ENCODE measurements around the gene CHRNA1.
"Not testable (repeated sequence)": the region's sequence is repeated elsewhere in the genome, so short reads cannot be mapped to it uniquely, and the experiment has no call there.

Gene CHRNA1

GRCh38 chr2:174711206-174711605 is 53.1 kb downstream of the CHRNA1 start:
- DNase-seq, result no peak

DNA sequence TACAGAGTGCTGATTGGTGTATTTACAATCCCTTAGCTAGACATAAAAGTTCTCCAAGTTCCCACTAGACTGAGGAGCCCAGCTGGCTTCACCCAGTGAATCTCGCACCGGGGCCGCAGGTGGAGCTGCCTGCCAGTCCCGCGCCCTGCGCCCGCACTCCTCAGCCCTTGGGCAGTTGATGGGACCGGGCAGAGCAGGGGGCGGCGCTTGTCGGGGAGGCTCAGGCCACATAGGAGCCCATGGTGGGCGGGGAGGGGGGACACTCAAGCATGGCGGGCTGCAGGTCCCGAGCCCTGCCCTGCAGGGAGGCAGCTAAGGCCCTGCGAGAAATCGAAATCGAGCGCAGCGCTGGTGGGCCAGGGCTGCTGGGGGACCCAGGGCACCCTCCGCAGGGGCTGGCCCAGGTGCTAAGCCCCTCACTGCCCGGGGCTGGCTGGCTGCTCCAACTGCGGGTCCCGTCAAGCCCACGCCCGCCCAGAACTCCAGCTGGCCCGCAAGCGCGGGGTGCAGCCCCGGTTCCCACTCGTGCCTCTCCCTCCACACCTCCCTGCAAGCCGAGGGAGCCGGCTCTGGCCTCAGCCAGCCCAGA is 54.8 kb downstream of the CHRNA1 start:
- DNase-seq, result not testable (repeated sequence)

DNA sequence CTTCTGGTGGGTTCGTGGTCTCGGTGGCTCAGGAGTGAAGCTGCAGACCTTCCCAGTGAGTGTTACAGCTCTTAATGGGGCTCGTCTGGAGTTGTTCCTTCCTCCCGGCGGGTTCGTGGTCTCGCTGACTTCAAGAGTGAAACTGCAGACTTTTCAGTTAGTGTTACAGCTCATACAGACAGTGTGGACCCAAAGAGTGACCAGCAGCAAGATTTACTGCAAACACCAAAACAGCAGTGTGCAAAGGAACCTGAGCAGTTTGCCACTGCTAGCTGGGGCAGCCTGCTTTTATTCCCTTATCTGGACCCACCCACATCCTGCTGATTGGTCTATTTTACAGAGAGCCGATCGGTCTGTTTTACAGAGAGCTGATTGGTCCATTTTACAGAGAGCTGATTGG is 55.6 kb downstream of the CHRNA1 start:
- no peak for DNase-seq

GRCh38 chr2:174705321-174705720 is 59.0 kb downstream of the CHRNA1 start:
- no peak for DNase-seq

- no peak for DNase-seq
These were observed 59.6 kb downstream of the CHRNA1 start for GRCh38 chr2:174704642-174705041.

GRCh38 chr2:174704061-174704460 is 60.2 kb downstream of the CHRNA1 start:
- no peak for DNase-seq

DNA sequence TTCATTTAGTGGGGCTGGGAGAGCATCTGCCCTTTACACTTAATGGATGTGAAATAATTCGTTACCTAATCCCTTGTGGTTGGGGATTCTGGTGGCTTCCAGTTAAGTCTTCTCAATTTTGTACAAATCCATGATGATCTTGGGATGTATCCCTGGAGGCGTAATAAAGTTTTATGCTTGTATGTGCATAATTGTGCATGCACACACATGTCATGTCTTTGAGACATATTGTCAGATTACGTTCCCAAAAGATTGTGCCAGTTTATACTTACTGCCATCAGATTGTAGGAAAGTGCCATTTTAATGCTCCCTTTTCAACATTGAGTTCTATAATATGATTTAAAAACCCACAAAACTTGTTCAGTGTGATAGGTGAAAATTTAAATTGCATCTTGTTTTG is 60.8 kb downstream of the CHRNA1 start:
- no peak for DNase-seq

DNA sequence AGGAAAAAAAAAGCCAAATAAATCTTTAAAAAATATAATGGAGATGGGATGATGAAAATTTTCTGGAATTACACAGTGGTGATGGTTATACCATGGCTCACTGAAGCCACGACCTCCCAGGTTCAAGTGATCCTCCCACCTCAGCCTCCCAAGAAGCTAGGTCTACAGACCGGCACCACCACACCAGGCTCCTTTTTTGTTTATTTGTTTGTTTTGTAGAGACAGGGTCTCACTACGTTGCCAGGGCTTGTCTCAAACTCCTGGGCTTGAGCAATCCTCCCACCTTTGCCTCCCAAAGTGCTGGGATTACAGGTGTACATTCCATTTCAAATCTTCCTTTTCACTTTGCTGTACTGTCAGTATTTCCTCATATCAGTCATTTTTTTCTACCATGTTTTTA is 61.7 kb downstream of the CHRNA1 start:
- no peak for DNase-seq

DNA sequence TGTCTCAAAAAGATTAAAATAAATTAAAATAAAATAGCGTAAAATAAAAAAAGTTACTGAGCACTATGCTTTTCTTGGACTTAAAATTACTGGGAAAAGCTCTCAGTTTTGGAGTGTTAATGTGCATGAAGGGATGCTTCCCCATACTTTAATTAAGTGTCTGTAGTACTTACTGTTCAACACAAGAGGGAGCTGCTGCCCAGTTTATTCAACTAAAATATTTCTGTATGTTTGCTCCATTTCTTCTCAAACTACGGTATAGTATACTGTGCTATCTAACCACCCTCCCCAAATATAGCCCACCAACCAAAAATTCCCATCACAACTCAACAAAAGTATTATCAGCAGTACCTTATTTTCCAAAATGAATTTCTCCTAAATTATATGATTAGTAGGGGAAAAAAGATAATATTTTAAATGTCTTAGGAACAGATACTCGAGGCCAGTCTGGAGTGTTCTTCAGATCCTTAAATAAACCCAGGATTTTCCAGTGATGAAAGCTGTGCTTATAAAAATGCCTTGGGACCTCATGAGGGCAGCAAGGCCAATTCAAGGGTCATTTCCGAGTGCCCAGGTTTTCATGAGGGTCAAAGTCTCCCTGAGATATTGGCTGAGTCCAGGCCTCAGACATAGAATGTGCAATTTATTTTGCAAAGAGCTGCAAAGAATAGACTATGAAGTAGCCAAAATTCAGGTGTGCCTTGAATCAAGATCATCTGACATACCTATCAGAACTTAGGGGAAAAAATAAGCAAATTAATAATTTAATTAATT is 64.1 kb downstream of the CHRNA1 start:
- DNase-seq, result no peak

Measured in activated CD4-positive, alpha-beta T cell treated with anti-CD3 and anti-CD28 coated beads, Interleukin-2, amount 50 U/mL, for 4 hours (primary cell).